Measurements from ENCODE around the gene PRKCE.

GRCh38 chr2:46170611-46171350 lies 519.3 kb downstream of the PRKCE start:
- no peak for TF ChIP-seq CTCF (IDR thresholded peaks at IDR 0.05)
- TF ChIP-seq POLR2AphosphoS5 (IDR thresholded peaks at IDR 0.05; ENCODE audit: low read depth, low read length), result no peak
- TF ChIP-seq REST (IDR thresholded peaks at IDR 0.05; ENCODE audit: insufficient read depth in 1 of 2, low read depth in 2 of 2, low read length in 1 of 2), result no peak
